Keratinocyte (primary cell): ENCODE measurements around the gene HHIPL1.

Source experiments
- CTCF ChIP-seq, 3 experiments: IDR thresholded peaks in 1 of 3; conservative IDR thresholded peaks in 1 of 3; optimal IDR thresholded peaks in 1 of 3; 2 replicates in 2 of 3; 3 replicates in 1 of 3; pipeline versions ENCODE3 to v1.5.1; 2011; ENCODE audit warnings: low read length in 3 of 3, mild to moderate bottlenecking in 3 of 3, moderate library complexity in 2 of 3, control low read depth in 1 of 3, inconsistent platforms in 1 of 3; ENCODE audit not compliant: insufficient read depth in 2 of 3; ENCODE audit errors: extremely low read depth in 1 of 3
- EZH2 ChIP-seq: IDR thresholded peaks from one replicate; pipeline ENCODE4 v1.6.1; 2012; ENCODE audit warnings: inconsistent platforms, mild to moderate bottlenecking, low read length, moderate library complexity

GRCh38 chr14:99717682-99718013, 72.7 kb downstream of the HHIPL1 start:
- TF ChIP-seq CTCF (optimal IDR thresholded peaks at IDR 0.05 in 1 of 3, IDR thresholded peaks at IDR 0.05 in 1 of 3, conservative IDR thresholded peaks at IDR 0.05 in 1 of 3; ENCODE audit: extremely low read depth in 1 of 3, insufficient read depth in 2 of 3, low read length in 3 of 3) (no peak), EZH2 (no peak)
